Chondrocyte (in vitro differentiated cells): ENCODE measurements around the gene ADAMTS7. TPM values are rescaled to one million over a fixed set of nuclear protein-coding genes. Genes with fewer than 3 reads are reported as not detected.
A peak's percentile ranks its signal among the peaks of the same experiment; 100 is the strongest.
"Not testable (repeated sequence)": the region's sequence is repeated elsewhere in the genome, so short reads cannot be mapped to it uniquely, and the experiment has no call there.

Source experiments
- DNase-seq: peaks from one replicate; pipeline ENCODE4 v3.0.0; 2021; ENCODE audit warnings: mixed read lengths, low spot score
- H3K27ac Mint-ChIP-seq: one replicate; pipeline ENCODE4 v1.8.0; 2021; ENCODE audit warnings: mild to moderate bottlenecking, moderate library complexity, mixed read lengths; ENCODE audit not compliant: unreplicated experiment
- H3K27me3 Mint-ChIP-seq: 2 replicates; pipeline ENCODE4 v1.8.0; 2021; ENCODE audit warnings: low read depth, mixed read lengths
- H3K36me3 Mint-ChIP-seq: 2 replicates; pipeline ENCODE4 v1.8.0; 2021; ENCODE audit warnings: low read depth, mixed read lengths
- H3K4me1 Mint-ChIP-seq: 2 replicates; pipeline ENCODE4 v1.8.0; 2021; ENCODE audit warnings: low read depth, mild to moderate bottlenecking, mixed read lengths
- H3K4me3 Mint-ChIP-seq: one replicate; pipeline ENCODE4 v1.8.0; 2021; ENCODE audit warnings: mild to moderate bottlenecking, moderate library complexity, mixed read lengths; ENCODE audit not compliant: unreplicated experiment
- H3K9me3 Mint-ChIP-seq: 2 replicates; pipeline ENCODE4 v1.8.0; 2021; ENCODE audit warnings: low read depth, mixed read lengths
- CTCF ChIP-seq: fragments of 200-600 bp; sonication (generic); IDR thresholded peaks from 2 replicates; pipeline ENCODE4 v1.5.0; 2021; ENCODE audit warnings: antibody characterized with exemption, mild to moderate bottlenecking, moderate library complexity
- total RNA-seq: library from RNA; stranded (reverse); gene quantifications from 3 replicates; pipeline ENCODE4 v1.2.1, GENCODE V29; 2021

Gene ADAMTS7
- total RNA-seq, 1 donor from 2014 or later: 111 TPM

- Mint-ChIP-seq H3K9me3 (no peaks in the 10 kb centered on the region), H3K4me1 (peaks cover 30% of the 10 kb centered on the region), H3K27me3 (no peaks in the 10 kb centered on the region), H3K27ac (no peak overlapping the region), H3K4me3 (no peak overlapping the region), H3K36me3 (no peaks in the 10 kb centered on the region)
- DNase-seq: peak; percentile 86
- TF ChIP-seq CTCF: no peak
Observed at GRCh38 chr15:78751602-78751979, 59.7 kb downstream of the ADAMTS7 start.

GRCh38 chr15:78750974-78751601, 60.2 kb downstream of the ADAMTS7 start:
- peak; percentile 85 for TF ChIP-seq CTCF
- H3K27ac Mint-ChIP-seq, H3K27me3 Mint-ChIP-seq, H3K36me3 Mint-ChIP-seq, H3K9me3 Mint-ChIP-seq: not testable (repeated sequence)
- peak; percentile 96 for DNase-seq
- H3K4me1 Mint-ChIP-seq: peaks cover 27% of the 10 kb centered on the region
- peak overlapping the region; percentile 40 for H3K4me3 Mint-ChIP-seq

- no peak for TF ChIP-seq CTCF
Observed at GRCh38 chr15:78750566-78750965, 60.7 kb downstream of the ADAMTS7 start.

GRCh38 chr15:78749831-78750230, 61.4 kb downstream of the ADAMTS7 start:
- H3K27ac Mint-ChIP-seq: no peak overlapping the region
- no peaks in the 10 kb centered on the region for H3K27me3 Mint-ChIP-seq
- no peaks in the 10 kb centered on the region for H3K9me3 Mint-ChIP-seq
- H3K36me3 Mint-ChIP-seq: no peaks in the 10 kb centered on the region
- H3K4me3 Mint-ChIP-seq: no peak overlapping the region
- no peak for TF ChIP-seq CTCF
- peak; percentile 91 for DNase-seq
- H3K4me1 Mint-ChIP-seq: peaks cover 19% of the 10 kb centered on the region

More at GRCh38 chr15:78750566-78750965, 60.7 kb downstream of the ADAMTS7 start:
- H3K27ac Mint-ChIP-seq: no peak overlapping the region
- peak overlapping the region; percentile 40 for H3K4me3 Mint-ChIP-seq
- peak; percentile 33 for DNase-seq
- H3K4me1 Mint-ChIP-seq: peaks cover 22% of the 10 kb centered on the region
- no peaks in the 10 kb centered on the region for H3K36me3 Mint-ChIP-seq
- no peaks in the 10 kb centered on the region for H3K9me3 Mint-ChIP-seq
- no peaks in the 10 kb centered on the region for H3K27me3 Mint-ChIP-seq

- H3K36me3 Mint-ChIP-seq, H3K9me3 Mint-ChIP-seq, H3K4me3 Mint-ChIP-seq, H3K27me3 Mint-ChIP-seq, DNase-seq, H3K4me1 Mint-ChIP-seq, H3K27ac Mint-ChIP-seq: not testable (repeated sequence)
Observed at GRCh38 chr15:78747877-78748276, 63.4 kb downstream of the ADAMTS7 start.

GRCh38 chr15:78741674-78742073, 69.6 kb downstream of the ADAMTS7 start:
- H3K27ac Mint-ChIP-seq, H3K4me3 Mint-ChIP-seq, H3K9me3 Mint-ChIP-seq: not testable (repeated sequence)

More at GRCh38 chr15:78741674-78742073, 69.6 kb downstream of the ADAMTS7 start:
- H3K4me1 Mint-ChIP-seq, H3K27me3 Mint-ChIP-seq, DNase-seq, H3K36me3 Mint-ChIP-seq: not testable (repeated sequence)
